NOMO-1 treated with DMSO at 0.1 percent for 48 hours (cell line): ENCODE measurements around the gene CENPX.
A peak's percentile ranks its signal among the peaks of the same experiment; 100 is the strongest.

Experiments
- DNase-seq: peaks from one replicate; lab custom pipeline; 2025; ENCODE audit not compliant: unreplicated experiment; lab: John Stamatoyannopoulos, UW

The CENPX gene

GRCh38 chr17:82039695-82040299 is 17.1 kb upstream of the CENPX start:
- DNase-seq, result no peak

GRCh38 chr17:82038796-82039409 is 16.2 kb upstream of the CENPX start:
- peak; percentile 19 for DNase-seq

GRCh38 chr17:82037889-82038195 is 15.2 kb upstream of the CENPX start:
- no peak for DNase-seq

GRCh38 chr17:82037092-82037888 is 14.6 kb upstream of the CENPX start, which contains the start of gene DCXR:
Gene DCXR (minus strand): TSS chr17:82037697. CDS start chr17:82037682, 15 bp downstream.
- DNase-seq, result peak; percentile 97

GRCh38 chr17:82036634-82037091 is 14.0 kb upstream of the CENPX start:
- no peak for DNase-seq

- no peak for DNase-seq
These were observed 13.4 kb upstream of the CENPX start for GRCh38 chr17:82035956-82036633.

GRCh38 chr17:82035488-82035887 is 12.8 kb upstream of the CENPX start:
- DNase-seq, result no peak

- DNase-seq, result no peak
These were observed 11.8 kb upstream of the CENPX start for GRCh38 chr17:82034371-82035011.

GRCh38 chr17:82033359-82034085 is 10.8 kb upstream of the CENPX start:
- DNase-seq, result no peak

GRCh38 chr17:82031885-82032627 is 9.4 kb upstream of the CENPX start:
- no peak for DNase-seq

- DNase-seq, result no peak
These were observed 8.7 kb upstream of the CENPX start, which contains the start of gene RAC3 for GRCh38 chr17:82031303-82031884. Gene RAC3 (plus strand): TSS chr17:82031678. CDS start chr17:82031762, 84 bp downstream.

- DNase-seq, result peak; percentile 79
These were observed 8.0 kb upstream of the CENPX start for GRCh38 chr17:82030470-82031302.

- DNase-seq, result no peak
These were observed 7.4 kb upstream of the CENPX start for GRCh38 chr17:82029990-82030469.

- DNase-seq, result no peak
These were observed 6.7 kb upstream of the CENPX start for GRCh38 chr17:82029391-82029790.

- DNase-seq, result no peak
These were observed 6.3 kb upstream of the CENPX start for GRCh38 chr17:82028966-82029365.

GRCh38 chr17:82028246-82028645 is 5.6 kb upstream of the CENPX start:
- DNase-seq, result no peak

- DNase-seq, result no peak
These were observed 2.9 kb upstream of the CENPX start for GRCh38 chr17:82025401-82026107.

GRCh38 chr17:82024859-82025258 is 2.2 kb upstream of the CENPX start:
- no peak for DNase-seq
